Upper lobe of left lung (tissue), 4 donors: ENCODE measurements around the gene LACTBL1.
"Not testable (repeated sequence)": the region's sequence is repeated elsewhere in the genome, so short reads cannot be mapped to it uniquely, and the experiment has no call there.

Source experiments
- POLR2A ChIP-seq, 4 donors: fragments of 450-650 bp; IDR thresholded peaks; one replicate each; pipeline ENCODE4 v1.5.1; 2016 to 2017; ENCODE audit warnings: antibody characterized with exemption in 4 of 4, mild to moderate bottlenecking in 2 of 4
- TF ChIP-seq, protein P1 (sequence below), 6 experiments: fragments of 450-650 bp in 4 of 6; fragments of 200-600 bp in 2 of 6; sonication (generic) in 2 of 6; IDR thresholded peaks; one replicate each; pipeline ENCODE4 v1.5.1; 2016 to 2019; ENCODE audit warnings: antibody characterized with exemption in 6 of 6

GRCh38 chr1:22992384-22992783, 19.7 kb upstream of the LACTBL1 start:
- TF ChIP-seq, protein P1, sequence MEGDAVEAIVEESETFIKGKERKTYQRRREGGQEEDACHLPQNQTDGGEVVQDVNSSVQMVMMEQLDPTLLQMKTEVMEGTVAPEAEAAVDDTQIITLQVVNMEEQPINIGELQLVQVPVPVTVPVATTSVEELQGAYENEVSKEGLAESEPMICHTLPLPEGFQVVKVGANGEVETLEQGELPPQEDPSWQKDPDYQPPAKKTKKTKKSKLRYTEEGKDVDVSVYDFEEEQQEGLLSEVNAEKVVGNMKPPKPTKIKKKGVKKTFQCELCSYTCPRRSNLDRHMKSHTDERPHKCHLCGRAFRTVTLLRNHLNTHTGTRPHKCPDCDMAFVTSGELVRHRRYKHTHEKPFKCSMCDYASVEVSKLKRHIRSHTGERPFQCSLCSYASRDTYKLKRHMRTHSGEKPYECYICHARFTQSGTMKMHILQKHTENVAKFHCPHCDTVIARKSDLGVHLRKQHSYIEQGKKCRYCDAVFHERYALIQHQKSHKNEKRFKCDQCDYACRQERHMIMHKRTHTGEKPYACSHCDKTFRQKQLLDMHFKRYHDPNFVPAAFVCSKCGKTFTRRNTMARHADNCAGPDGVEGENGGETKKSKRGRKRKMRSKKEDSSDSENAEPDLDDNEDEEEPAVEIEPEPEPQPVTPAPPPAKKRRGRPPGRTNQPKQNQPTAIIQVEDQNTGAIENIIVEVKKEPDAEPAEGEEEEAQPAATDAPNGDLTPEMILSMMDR (IDR thresholded peaks at IDR 0.05) = not testable (repeated sequence)
- TF ChIP-seq POLR2A (IDR thresholded peaks at IDR 0.05) = not testable (repeated sequence)
